Bladder microvascular endothelial cell (primary cell): ENCODE data around the gene TRPM1. TPM values are rescaled to one million over a fixed set of nuclear protein-coding genes. Genes with fewer than 3 reads are reported as not detected.

Source experiments
- total RNA-seq: library from RNA; depleted of rRNA; stranded (reverse); fragments of >200 nt; gene quantifications from 2 replicates; pipeline ENCODE4 v1.2.3, GENCODE V29; 2014

Gene TRPM1
- total RNA-seq: 0.06 and 0.81 TPM in 2 replicates

GRCh38 chr15:31101262-31102038 is at the start of gene TRPM1:
Gene TRPM1 (minus strand): TSS chr15:31101725. CDS start chr15:31081355, 20,370 bp downstream.

GRCh38 chr15:30991255-30992235 is 110.0 kb downstream of the TRPM1 start, which contains the start of gene MTMR10:
Gene MTMR10 (minus strand): TSS chr15:30991628. CDS start chr15:30991506, 122 bp downstream.

Other genes starting within 250 kb of the TRPM1 start
- 7.1 and 14.7 TPM in 2 replicates for gene FAN1, start 197.8 kb downstream of the TRPM1 start, total RNA-seq
- gene MTMR10, start 110.1 kb downstream of the TRPM1 start, total RNA-seq: 52.6 and 155 TPM in 2 replicates
- 30.8 and 32.1 TPM in 2 replicates for gene KLF13, start 225.1 kb upstream of the TRPM1 start, total RNA-seq